Measurements from ENCODE around the gene TMC8. TPM values are rescaled to one million over a fixed set of nuclear protein-coding genes. Genes with fewer than 3 reads are reported as not detected.

Gene TMC8
- total and polyA plus RNA-seq, 8 donors: 0.51 to 6.0 (median 2.2) TPM

GRCh38 chr17:78159575-78160158 is 29.1 kb downstream of the TMC8 start:
- Histone ChIP-seq H3K9me3 (no peaks in the 10 kb centered on the region), H3K36me3 (no peaks in the 10 kb centered on the region), H3K4me1 (no peaks in the 10 kb centered on the region), H3K27ac (no peak overlapping the region), H3K4me3 (no peak overlapping the region), H3K27me3 (no peaks in the 10 kb centered on the region)
- intact Hi-C loops (cut with DNase I): no loop called here
- WGBS, 2 donors: 84 to 93% methylated on average over 10 of the region's 10 CpGs
- ATAC-seq: peak in 1 of 4 donors; percentile 19
- TF ChIP-seq, protein P1, sequence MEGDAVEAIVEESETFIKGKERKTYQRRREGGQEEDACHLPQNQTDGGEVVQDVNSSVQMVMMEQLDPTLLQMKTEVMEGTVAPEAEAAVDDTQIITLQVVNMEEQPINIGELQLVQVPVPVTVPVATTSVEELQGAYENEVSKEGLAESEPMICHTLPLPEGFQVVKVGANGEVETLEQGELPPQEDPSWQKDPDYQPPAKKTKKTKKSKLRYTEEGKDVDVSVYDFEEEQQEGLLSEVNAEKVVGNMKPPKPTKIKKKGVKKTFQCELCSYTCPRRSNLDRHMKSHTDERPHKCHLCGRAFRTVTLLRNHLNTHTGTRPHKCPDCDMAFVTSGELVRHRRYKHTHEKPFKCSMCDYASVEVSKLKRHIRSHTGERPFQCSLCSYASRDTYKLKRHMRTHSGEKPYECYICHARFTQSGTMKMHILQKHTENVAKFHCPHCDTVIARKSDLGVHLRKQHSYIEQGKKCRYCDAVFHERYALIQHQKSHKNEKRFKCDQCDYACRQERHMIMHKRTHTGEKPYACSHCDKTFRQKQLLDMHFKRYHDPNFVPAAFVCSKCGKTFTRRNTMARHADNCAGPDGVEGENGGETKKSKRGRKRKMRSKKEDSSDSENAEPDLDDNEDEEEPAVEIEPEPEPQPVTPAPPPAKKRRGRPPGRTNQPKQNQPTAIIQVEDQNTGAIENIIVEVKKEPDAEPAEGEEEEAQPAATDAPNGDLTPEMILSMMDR (IDR thresholded peaks at IDR 0.05): no peak
- FAIRE-seq: no peak
- no peak for DNase-seq

- peak in 5 of 6 donors; percentile 37 to 80 (median 71) for DNase-seq
- Histone ChIP-seq H3K36me3 (no peaks in the 10 kb centered on the region), H3K4me3 (no peak overlapping the region), H3K27me3 (no peaks in the 10 kb centered on the region), H3K4me1 (peaks cover 0 to 4% (median 0%) of the 10 kb centered on the region in 3 donors), H3K9me3 (no peaks in the 10 kb centered on the region), H3K27ac (no peak overlapping the region)
- TF ChIP-seq, protein P1 (IDR thresholded peaks at IDR 0.05): no peak
- ATAC-seq: no peak
- WGBS, 2 donors: 47 to 49% methylated on average over 22 of the region's 22 CpGs
- FAIRE-seq: no peak
- intact Hi-C loops (cut with DNase I): no loop called here
Measured at GRCh38 chr17:78163881-78164747, 33.5 kb downstream of the TMC8 start.

DNA sequence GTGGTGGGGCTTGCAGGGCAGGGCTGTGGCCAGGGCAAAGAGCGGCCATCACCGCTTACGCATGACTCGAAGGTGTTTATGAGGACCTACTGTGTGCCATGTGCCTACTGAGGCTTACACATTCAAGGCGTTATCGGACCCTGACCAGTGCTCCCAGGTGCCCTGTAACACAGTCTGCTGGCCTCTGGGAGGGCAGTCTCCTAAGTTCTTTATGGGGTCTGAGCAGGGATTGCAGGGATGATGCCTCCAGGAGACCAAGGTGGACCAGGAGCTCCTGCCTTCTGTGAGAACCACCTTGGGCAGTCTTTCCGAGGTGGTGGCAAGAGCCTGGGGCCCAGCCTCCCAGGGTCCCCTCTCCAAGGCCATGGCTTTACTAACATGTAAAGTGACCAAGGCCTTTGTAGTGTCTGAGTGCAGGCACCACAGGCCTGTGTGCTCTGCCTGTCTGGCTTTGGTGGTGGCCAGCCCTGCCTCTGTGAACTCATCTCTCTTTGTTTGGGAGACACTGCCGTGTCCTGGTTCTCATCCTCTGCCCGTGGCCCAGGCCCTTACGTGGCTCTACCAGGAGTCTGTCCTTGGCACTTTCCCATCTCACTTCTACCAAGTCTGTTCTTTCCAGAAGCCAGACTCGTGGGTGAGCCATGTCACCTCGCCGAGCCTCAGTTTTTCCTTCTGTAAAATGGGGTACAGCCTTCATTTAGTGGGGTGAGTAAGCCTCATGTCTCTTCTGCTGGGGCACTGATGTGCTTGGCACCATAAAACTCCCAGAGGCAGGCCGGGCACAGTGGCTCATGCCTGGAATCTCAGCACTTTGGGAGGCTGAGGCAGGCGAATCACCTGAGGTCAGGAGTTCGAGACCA is 34.4 kb downstream of the TMC8 start:
- no peaks in the 10 kb centered on the region for H3K27me3 ChIP-seq
- ATAC-seq: no peak
- 86 to 91% methylated on average over 15 to 16 of the region's 16 CpGs for WGBS, 2 donors
- no peak for FAIRE-seq
- no peak overlapping the region for H3K27ac ChIP-seq
- H3K36me3 ChIP-seq: no peaks in the 10 kb centered on the region
- H3K4me1 ChIP-seq: peaks cover 0 to 11% (median 4%) of the 10 kb centered on the region in 3 donors
- H3K4me3 ChIP-seq: no peak overlapping the region
- no peak for DNase-seq
- TF ChIP-seq, protein P1 (IDR thresholded peaks at IDR 0.05): no peak
- no peaks in the 10 kb centered on the region for H3K9me3 ChIP-seq
- intact Hi-C loops (cut with DNase I): no loop called here

DNA sequence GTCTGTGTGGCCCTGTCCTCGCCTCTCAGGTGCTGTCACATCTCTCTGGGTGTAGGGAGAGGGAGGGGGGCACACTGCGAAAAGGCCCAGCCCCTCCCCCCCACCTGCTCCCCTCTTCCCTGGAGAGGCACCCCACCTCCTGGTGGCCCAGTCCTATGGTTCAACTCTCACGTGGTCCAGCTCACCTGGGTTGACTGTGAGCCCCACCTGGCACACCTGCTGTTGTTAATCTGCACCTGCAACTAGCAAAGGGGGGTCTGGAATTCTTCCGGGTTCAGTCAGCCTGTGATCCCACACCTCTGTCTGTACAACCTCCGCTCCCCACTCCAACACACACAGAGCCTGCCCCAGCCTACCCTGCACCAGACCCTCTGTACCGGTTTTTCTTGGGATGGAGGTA is 35.8 kb downstream of the TMC8 start:
- Histone ChIP-seq H3K27ac (no peak overlapping the region), H3K4me1 (peaks cover 0 to 12% (median 6%) of the 10 kb centered on the region in 3 donors), H3K36me3 (no peaks in the 10 kb centered on the region), H3K27me3 (no peaks in the 10 kb centered on the region), H3K4me3 (no peak overlapping the region), H3K9me3 (no peaks in the 10 kb centered on the region)
- DNase-seq (peak in 1 of 6 donors; percentile 14), FAIRE-seq (no peak), ATAC-seq (no peak)
- WGBS, 2 donors: 65 to 67% methylated on average over 5 to 6 of the region's 6 CpGs
- intact Hi-C loops (cut with DNase I): no loop called here
- TF ChIP-seq, protein P1 (IDR thresholded peaks at IDR 0.05): no peak

Measured in pancreas (tissue), 10 donors.